CD4-positive, alpha-beta T cell (primary cell): ENCODE results near the gene DDX1. TPM values are rescaled to one million over a fixed set of nuclear protein-coding genes. Genes with fewer than 3 reads are reported as not detected.

Experiments used
- ATAC-seq: fragments of 200-7000 bp; cut with Tn5 transposase; one replicate; pipeline ENCODE4 v1.10.0; 2022; ENCODE audit warnings: mild to moderate bottlenecking; ENCODE audit not compliant: poor library complexity
- CTCF ChIA-PET: fragments of 350-600 bp; sonication (Branson Sonifier 250); formaldehyde crosslinking; loops from one replicate; lab custom pipeline; 2021; ENCODE audit warnings: antibody characterized with exemption, inconsistent platforms; lab: Charles Lee
- POLR2A ChIA-PET: fragments of 350-600 bp; sonication (Branson Sonifier 250); formaldehyde crosslinking; loops from one replicate; lab custom pipeline; 2021; ENCODE audit warnings: antibody characterized with exemption, inconsistent platforms; lab: Charles Lee
- DNase-seq, 14 experiments: peaks; one replicate each; pipeline ENCODE4 v3.0.0-alpha.2; 2013 to 2020; ENCODE audit warnings: mixed read lengths in 2 of 14
- H3K27ac ChIP-seq, 2 donors: one replicate each; pipeline versions ENCODE4 v1.5.1 to v1.7.0; 2013; ENCODE audit warnings: low read length in 2 of 2, low read depth in 1 of 2, mild to moderate bottlenecking in 1 of 2
- H3K27me3 ChIP-seq, 2 experiments: 1 replicate in 1 of 2; 2 replicates in 1 of 2; pipeline versions ENCODE4 v1.6.1 to v1.7.0; 2013; ENCODE audit warnings: low read length in 2 of 2, control low read depth in 1 of 2, mild to moderate bottlenecking in 1 of 2, moderate library complexity in 1 of 2; ENCODE audit not compliant: insufficient read depth in 2 of 2, control insufficient read depth in 1 of 2
- H3K36me3 ChIP-seq: one replicate; pipeline ENCODE4 v1.6.1; 2013; ENCODE audit warnings: low read length, control low read depth; ENCODE audit not compliant: insufficient read depth
- H3K4me1 ChIP-seq: one replicate; pipeline ENCODE4 v1.6.1; 2013; ENCODE audit warnings: low read length, control low read depth; ENCODE audit not compliant: insufficient read depth
- H3K4me3 ChIP-seq: one replicate; pipeline ENCODE4 v1.5.1; 2013; ENCODE audit warnings: mild to moderate bottlenecking, low read length, moderate library complexity
- H3K9me3 ChIP-seq, 2 experiments: 1 replicate in 1 of 2; 2 replicates in 1 of 2; pipeline versions ENCODE4 v1.6.1 to v1.7.0; 2013; ENCODE audit warnings: low read length in 2 of 2, mild to moderate bottlenecking in 2 of 2, control low read depth in 1 of 2, moderate library complexity in 1 of 2; ENCODE audit not compliant: control insufficient read depth in 1 of 2, insufficient read depth in 1 of 2
- H3K27ac Mint-ChIP-seq: one replicate; pipeline ENCODE4 v1.8.0; 2020; ENCODE audit warnings: mixed read lengths
- H3K27me3 Mint-ChIP-seq: one replicate; pipeline ENCODE4 v1.8.0; 2021; ENCODE audit warnings: mixed read lengths
- H3K36me3 Mint-ChIP-seq: one replicate; pipeline ENCODE4 v1.8.0; 2021; ENCODE audit warnings: low read depth, mixed read lengths
- H3K4me1 Mint-ChIP-seq: one replicate; pipeline ENCODE4 v1.8.0; 2021; ENCODE audit warnings: low read depth, mixed read lengths
- H3K4me3 Mint-ChIP-seq: one replicate; pipeline ENCODE4 v1.8.0; 2020; ENCODE audit warnings: mild to moderate bottlenecking, mixed read lengths
- H3K9me3 Mint-ChIP-seq: one replicate; pipeline ENCODE4 v1.8.0; 2020; ENCODE audit warnings: mixed read lengths
- intact Hi-C, 2 experiments: fragments of 100-400 bp; cut with DNase I in 1 of 2; cut with micrococcal nuclease in 1 of 2; formaldehyde crosslinking; loops; one replicate each; pipeline versions ENCODE4 v1.15.1 to v1.9.0; 2023 to 2025; cut with DNase I, micrococcal nuclease
- total RNA-seq, 174 experiments: library from RNA in 2 of 174; stranded (reverse) in 2 of 174; gene quantifications; one replicate each; pipeline ENCODE4 v1.2.3 and lab custom pipeline; 2021 to 2026
- TF ChIP-seq, protein P1 (sequence below): fragments of 200-600 bp; IDR thresholded peaks from one replicate; pipeline ENCODE4 v1.8.0; 2022; ENCODE audit warnings: antibody characterized with exemption, mild to moderate bottlenecking

DDX1 gene
- total RNA-seq, 2 experiments from 2014 or later = 48.8 to 50.1 TPM

DNA sequence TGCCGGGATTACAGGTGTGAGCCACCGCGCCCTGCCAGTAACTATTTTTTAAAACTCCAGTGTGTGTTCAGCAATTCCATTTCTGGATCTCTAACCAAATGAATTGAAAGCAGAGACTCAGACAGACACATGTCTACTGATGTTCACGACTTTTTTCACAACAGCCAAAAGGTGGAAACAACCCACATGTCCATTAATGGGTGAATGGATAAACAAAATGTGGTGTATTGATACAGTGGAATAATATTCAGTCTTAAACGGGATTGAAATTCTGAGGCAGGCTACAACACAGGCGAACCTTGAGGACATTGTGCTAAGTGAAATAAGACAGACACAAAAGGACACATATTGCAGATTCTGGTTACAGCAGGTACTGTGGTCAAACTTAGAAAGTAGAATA lies 55.0 kb downstream of the DDX1 start:
- Histone ChIP-seq H3K27me3 (no peaks in the 10 kb centered on the region), H3K4me3 (no peak overlapping the region), H3K9me3 (peaks cover 0 to 3% of the 10 kb centered on the region in 2 experiments), H3K36me3 (peaks cover 3% of the 10 kb centered on the region), H3K4me1 (no peaks in the 10 kb centered on the region), H3K27ac (no peak overlapping the region)
- no peak for ATAC-seq
- no peaks in the 10 kb centered on the region for H3K4me1 Mint-ChIP-seq
- TF ChIP-seq, protein P1, sequence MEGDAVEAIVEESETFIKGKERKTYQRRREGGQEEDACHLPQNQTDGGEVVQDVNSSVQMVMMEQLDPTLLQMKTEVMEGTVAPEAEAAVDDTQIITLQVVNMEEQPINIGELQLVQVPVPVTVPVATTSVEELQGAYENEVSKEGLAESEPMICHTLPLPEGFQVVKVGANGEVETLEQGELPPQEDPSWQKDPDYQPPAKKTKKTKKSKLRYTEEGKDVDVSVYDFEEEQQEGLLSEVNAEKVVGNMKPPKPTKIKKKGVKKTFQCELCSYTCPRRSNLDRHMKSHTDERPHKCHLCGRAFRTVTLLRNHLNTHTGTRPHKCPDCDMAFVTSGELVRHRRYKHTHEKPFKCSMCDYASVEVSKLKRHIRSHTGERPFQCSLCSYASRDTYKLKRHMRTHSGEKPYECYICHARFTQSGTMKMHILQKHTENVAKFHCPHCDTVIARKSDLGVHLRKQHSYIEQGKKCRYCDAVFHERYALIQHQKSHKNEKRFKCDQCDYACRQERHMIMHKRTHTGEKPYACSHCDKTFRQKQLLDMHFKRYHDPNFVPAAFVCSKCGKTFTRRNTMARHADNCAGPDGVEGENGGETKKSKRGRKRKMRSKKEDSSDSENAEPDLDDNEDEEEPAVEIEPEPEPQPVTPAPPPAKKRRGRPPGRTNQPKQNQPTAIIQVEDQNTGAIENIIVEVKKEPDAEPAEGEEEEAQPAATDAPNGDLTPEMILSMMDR = no peak
- ChIA-PET POLR2A (no interaction called here), CTCF (no interaction called here)
- intact Hi-C loops = no loop called here
- DNase-seq = no peak
- H3K4me3 Mint-ChIP-seq = no peak overlapping the region
- H3K27me3 Mint-ChIP-seq = no peaks in the 10 kb centered on the region
- H3K9me3 Mint-ChIP-seq = no peaks in the 10 kb centered on the region
- peaks cover 5% of the 10 kb centered on the region for H3K36me3 Mint-ChIP-seq
- H3K27ac Mint-ChIP-seq = no peak overlapping the region

DNA sequence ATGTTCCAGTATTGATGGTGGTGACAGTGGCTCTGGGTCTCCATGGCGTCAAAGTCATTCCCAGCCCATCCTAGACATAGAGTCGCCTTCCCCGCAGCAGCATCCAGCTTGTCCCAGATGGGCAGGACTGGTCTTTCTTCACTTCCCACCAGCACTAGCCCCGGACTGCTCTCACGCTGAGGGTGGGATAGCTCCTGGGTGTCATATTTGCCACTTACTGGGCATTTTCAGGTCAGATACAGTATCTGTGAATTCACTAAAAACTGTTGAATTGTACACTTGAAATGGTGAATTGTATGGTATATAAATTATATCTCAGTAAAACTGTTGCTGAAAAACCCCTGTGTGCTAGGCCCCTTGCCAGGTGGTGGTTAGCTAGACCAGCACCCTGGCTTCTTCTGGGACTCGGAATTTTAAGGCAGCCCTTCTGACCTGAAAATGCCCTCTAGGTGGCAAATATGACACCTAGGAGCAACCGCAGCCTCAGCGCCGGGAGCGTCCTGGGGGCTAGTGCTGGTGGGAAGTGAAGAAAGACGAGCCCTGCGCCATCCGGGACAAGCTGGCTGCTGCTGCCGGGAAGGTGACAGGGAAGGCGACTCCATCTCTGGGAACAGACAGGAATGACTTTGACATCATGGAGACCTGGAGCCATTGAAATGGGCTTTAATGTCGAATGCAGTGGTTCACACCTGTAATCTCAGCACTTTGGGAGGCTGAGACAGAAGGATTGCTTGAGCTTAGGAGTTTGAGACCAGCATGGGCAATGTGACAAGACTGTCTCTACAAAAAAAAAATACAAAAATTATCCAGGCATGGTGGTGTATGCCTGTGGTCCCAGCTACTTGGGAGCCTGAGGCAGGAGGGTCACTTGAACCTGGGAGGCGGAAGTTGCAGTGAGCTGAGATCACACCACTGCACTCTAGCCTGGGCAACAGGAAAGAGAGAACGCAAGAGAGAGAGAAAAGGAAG lies 56.2 kb downstream of the DDX1 start:
- intact Hi-C loops = no loop called here
- TF ChIP-seq, protein P1 = no peak
- H3K4me1 Mint-ChIP-seq = no peaks in the 10 kb centered on the region
- H3K4me3 Mint-ChIP-seq = no peak overlapping the region
- Histone ChIP-seq H3K27ac (no peak overlapping the region), H3K4me3 (no peak overlapping the region), H3K27me3 (no peaks in the 10 kb centered on the region), H3K9me3 (no peaks in the 10 kb centered on the region), H3K4me1 (no peaks in the 10 kb centered on the region), H3K36me3 (no peaks in the 10 kb centered on the region)
- DNase-seq (no peak), ATAC-seq (no peak)
- H3K9me3 Mint-ChIP-seq = no peaks in the 10 kb centered on the region
- no peaks in the 10 kb centered on the region for H3K27me3 Mint-ChIP-seq
- ChIA-PET CTCF (no interaction called here), POLR2A (no interaction called here)
- H3K36me3 Mint-ChIP-seq = no peaks in the 10 kb centered on the region
- no peak overlapping the region for H3K27ac Mint-ChIP-seq

DNA sequence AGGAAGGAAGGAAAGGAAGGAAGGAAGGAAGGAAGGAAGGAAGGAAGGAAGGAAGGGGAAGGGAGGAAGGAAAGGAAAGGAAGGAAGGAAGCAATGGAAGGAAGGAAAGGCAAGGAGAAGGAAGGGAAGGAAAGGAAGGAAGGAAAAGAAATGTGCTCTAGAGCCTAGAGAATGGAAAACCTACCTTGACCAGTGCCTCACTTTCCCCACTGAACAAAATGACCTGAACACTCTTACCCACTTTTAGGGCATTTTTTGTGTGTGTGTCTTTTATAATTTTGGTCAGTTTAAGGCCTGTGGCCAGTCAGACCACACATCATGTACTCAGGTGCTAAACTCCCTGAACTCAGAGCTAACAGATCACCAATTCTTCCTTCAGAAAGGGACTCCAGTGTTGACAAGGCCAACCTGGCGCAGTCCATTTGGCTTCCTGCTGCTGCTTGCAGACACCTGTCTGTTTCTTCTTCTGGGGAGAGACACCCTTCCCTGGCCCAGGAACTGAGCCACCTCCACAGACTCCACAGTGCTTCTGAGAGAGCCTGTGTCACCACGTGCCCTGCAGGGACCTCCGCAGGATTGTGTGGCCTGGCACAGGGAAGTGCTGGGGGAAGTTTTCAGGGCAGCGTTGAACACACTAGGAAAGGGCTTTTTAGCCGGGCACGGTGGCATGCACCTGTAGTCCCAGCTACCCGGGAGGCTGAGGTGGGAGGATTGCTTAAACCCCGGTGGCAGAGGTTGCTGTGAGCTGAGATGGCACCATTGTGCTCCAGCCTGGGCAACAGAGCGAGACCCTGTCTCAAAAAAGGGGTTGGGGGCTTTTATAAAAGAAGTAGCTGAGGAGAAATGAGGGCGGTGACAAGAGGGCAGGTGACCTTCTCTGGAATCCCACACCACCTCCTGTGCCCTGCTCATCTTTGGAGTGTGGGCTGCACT lies 57.2 kb downstream of the DDX1 start:
- Histone ChIP-seq H3K9me3 (no peaks in the 10 kb centered on the region), H3K4me3 (no peak overlapping the region), H3K27ac (no peak overlapping the region), H3K4me1 (no peaks in the 10 kb centered on the region), H3K36me3 (no peaks in the 10 kb centered on the region), H3K27me3 (no peaks in the 10 kb centered on the region)
- Mint-ChIP-seq H3K9me3 (no peaks in the 10 kb centered on the region), H3K4me3 (no peak overlapping the region), H3K36me3 (no peaks in the 10 kb centered on the region), H3K27me3 (no peaks in the 10 kb centered on the region), H3K27ac (no peak overlapping the region), H3K4me1 (no peaks in the 10 kb centered on the region)
- ATAC-seq (no peak), DNase-seq (no peak)
- TF ChIP-seq, protein P1 = no peak
- ChIA-PET CTCF (no interaction called here), POLR2A (no interaction called here)
- intact Hi-C loops = no loop called here
